HAP-1 (cell line): ENCODE results near the gene RNMT.
"Not testable (repeated sequence)": the region's sequence is repeated elsewhere in the genome, so short reads cannot be mapped to it uniquely, and the experiment has no call there.

Source experiments
- DNase-seq, 2 experiments: peaks; one replicate each; pipeline ENCODE4 v3.0.0-alpha.2; 2016 to 2020; ENCODE audit warnings: low spot score in 2 of 2
- H3K27me3 ChIP-seq: fragments of 250-450 bp; sonication (Bioruptor Pico); 2 replicates; pipeline ENCODE4 v1.5.1; 2020; ENCODE audit warnings: low read depth, mild to moderate bottlenecking, moderate library complexity
- H3K36me3 ChIP-seq: fragments of 250-450 bp; sonication (Bioruptor Pico); replicated peaks from 2 replicates; pipeline ENCODE4 v1.5.1; 2020; ENCODE audit warnings: mild to moderate bottlenecking
- H3K4me1 ChIP-seq: fragments of 250-450 bp; sonication (Bioruptor Pico); 2 replicates; pipeline ENCODE4 v1.5.1; 2020; ENCODE audit warnings: mild to moderate bottlenecking
- H3K4me3 ChIP-seq: fragments of 250-450 bp; sonication (Bioruptor Pico); 2 replicates; pipeline ENCODE4 v1.5.1; 2020; ENCODE audit warnings: mild to moderate bottlenecking, moderate library complexity
- H3K9me3 ChIP-seq: fragments of 250-450 bp; sonication (Bioruptor Pico); 2 replicates; pipeline ENCODE4 v1.5.1; 2020; ENCODE audit warnings: mild to moderate bottlenecking, moderate library complexity
- in situ Hi-C: fragments of 300-500 bp; cut with MboI; formaldehyde crosslinking; loops from 3 replicates; pipeline ENCODE4 v1.14.3; 2020; ENCODE audit warnings: low sequenced_read_pairs, inconsistent platforms, mixed read lengths

RNMT gene

DNA sequence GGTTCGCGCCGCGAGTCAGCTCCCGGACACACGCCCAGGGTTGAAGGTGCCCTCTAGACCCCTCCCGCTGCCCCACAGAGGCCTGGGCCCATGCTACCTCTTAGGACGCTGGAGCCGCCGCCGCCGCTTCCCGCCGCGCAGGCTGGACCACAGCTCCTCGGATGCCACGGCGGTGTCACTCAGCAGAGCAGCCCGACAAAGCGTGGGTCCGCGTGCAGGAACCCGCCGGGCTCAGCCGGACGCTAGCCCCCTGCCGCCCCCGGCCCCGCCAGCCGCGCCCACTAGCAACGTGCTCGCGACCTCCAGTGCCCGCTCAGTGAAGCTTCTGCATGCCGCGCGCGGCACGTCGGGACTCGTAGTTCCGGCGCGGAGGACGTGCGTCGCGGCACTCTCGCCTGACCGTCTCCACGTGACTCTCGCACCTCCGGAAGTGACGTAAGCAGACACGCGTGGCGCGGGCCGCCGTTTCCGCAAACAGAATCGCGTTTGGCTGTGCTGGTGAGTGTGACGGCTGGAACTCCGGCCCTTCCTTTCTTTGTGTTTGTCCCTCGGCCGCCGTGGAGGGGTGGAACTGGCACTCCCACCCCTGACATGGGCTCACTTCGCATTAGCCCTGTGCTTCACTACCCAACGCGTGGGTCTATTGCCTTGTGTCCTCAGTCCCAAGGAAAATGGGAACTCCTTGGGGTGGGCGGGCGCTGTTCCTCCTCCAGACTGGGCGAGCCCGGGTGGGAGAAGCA, at the start of gene RNMT, which contains the start of gene FAM210A:
Gene RNMT (plus strand): TSS at position 442 of the 740 bp plus-strand sequence. CDS start 4,845 bp downstream, outside the sequence.
Gene FAM210A (minus strand): TSS at position 327 of the 740 bp plus-strand sequence. CDS start 44,481 bp downstream, outside the sequence.
- H3K9me3 ChIP-seq, result no peaks in the 10 kb centered on the region
- in situ Hi-C loops, result no loop called here

DNA sequence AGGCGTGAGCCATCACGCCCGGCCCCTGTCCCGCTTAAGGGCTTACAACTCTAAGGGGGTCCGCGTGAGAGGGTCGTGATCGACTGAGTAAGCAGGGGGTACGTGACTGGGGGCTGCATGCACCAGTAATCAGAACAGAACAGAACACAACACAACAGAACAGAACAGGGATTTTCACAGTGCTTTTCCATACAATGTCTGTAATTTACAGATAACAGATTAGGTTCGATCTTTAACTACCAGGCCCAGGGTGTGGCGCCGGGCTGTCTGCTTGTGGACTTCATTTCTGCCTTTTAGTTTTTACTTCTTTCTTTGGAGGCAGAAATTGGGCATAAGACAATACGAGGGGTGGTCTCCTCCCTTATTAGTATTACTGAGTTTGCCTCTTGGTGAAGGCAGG, 49.1 kb upstream of the RNMT start:
- DNase-seq, in situ Hi-C loops: not testable (repeated sequence)

More for the DNA sequence above, at the start of gene RNMT, which contains the start of gene FAM210A:
- peak; percentile 94 to 95 for DNase-seq
- H3K36me3 ChIP-seq, result peaks cover 4% of the 10 kb centered on the region; the same call in 1 of the 2 replicates
- H3K4me3 ChIP-seq, result peak within 1 kb of the TSS; percentile 87
- peaks cover 10% of the 10 kb centered on the region for H3K4me1 ChIP-seq
- H3K27me3 ChIP-seq, result no peaks in the 10 kb centered on the region

DNA sequence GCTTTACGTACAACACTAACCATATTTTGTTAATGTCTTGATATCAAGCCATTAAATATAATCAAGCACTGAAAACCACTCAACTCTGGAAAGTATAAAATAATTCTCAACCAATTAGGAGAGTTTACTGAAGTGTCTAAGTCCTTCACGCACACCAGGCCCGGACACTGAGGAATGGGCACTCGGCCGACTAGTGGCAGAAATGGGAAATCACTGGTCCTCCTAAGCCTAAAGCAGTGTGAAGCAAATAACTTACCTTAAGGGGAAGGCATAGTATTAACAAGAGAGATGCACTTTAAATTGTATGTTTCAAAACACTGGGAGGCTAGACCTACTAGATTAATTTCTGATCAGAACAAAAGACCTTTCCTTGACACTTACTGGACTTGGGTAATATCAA, 45.9 kb upstream of the RNMT start:
- no peaks in the 10 kb centered on the region; the same call in 1 of the 2 replicates for H3K9me3 ChIP-seq
- H3K4me1 ChIP-seq, result no peaks in the 10 kb centered on the region
- H3K27me3 ChIP-seq, result no peaks in the 10 kb centered on the region
- H3K36me3 ChIP-seq, result no peaks in the 10 kb centered on the region
- peak in 1 of 2 experiments; percentile 22 for DNase-seq
- in situ Hi-C loops, result no loop called here
- no peak overlapping the region for H3K4me3 ChIP-seq

More for the DNA sequence above, 49.1 kb upstream of the RNMT start:
- H3K4me1 ChIP-seq, H3K27me3 ChIP-seq, H3K4me3 ChIP-seq, H3K9me3 ChIP-seq, H3K36me3 ChIP-seq: not testable (repeated sequence)

DNA sequence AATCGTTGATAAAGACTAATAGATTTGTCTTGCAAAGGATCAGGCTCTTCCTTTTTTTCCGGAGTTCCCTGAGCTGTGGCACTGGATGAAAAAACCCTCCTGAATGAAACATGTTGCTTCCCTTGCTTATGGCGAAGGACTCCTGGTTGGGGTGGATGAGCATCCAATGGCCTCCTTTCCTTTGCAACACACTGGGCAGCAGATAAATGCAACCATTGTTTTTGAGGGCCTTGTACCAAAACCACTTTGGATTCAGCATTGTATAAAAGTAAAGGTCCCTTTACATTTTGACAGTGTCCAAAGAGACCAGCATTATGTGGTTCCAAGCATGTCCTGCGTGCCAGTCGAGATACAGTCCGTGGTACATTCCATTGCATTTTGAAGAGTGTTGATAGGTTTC, 44.8 kb upstream of the RNMT start:
- DNase-seq, result no peak
- in situ Hi-C loops, result no loop called here

DNA sequence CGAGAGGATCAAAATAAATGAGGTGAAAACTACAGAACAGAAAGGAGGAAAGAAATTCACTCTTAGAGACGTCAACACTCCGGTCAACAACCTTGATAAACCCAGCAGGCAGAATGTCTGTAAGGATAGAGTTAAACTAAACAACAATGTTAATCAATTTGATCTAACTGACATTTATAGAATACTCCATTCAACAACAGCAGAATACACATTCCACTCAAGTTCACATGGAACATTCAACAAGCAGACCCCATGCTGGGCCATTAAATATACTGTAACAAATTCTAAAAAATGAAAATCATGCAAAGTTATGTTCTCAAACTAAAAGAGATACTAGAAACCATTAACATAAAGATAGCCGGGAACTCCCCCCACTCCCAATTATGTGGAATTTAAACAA, 41.9 kb upstream of the RNMT start:
- in situ Hi-C loops, result no loop called here
- Histone ChIP-seq H3K36me3 (no peaks in the 10 kb centered on the region), H3K4me3 (no peak overlapping the region), H3K27me3 (no peaks in the 10 kb centered on the region), H3K9me3 (no peaks in the 10 kb centered on the region; the same call in 1 of the 2 replicates), H3K4me1 (no peaks in the 10 kb centered on the region)
- DNase-seq, result no peak

More for the DNA sequence above, 44.8 kb upstream of the RNMT start:
- Histone ChIP-seq H3K4me3 (no peak overlapping the region), H3K36me3 (no peaks in the 10 kb centered on the region), H3K9me3 (no peaks in the 10 kb centered on the region; the same call in 1 of the 2 replicates), H3K4me1 (no peaks in the 10 kb centered on the region), H3K27me3 (no peaks in the 10 kb centered on the region)

DNA sequence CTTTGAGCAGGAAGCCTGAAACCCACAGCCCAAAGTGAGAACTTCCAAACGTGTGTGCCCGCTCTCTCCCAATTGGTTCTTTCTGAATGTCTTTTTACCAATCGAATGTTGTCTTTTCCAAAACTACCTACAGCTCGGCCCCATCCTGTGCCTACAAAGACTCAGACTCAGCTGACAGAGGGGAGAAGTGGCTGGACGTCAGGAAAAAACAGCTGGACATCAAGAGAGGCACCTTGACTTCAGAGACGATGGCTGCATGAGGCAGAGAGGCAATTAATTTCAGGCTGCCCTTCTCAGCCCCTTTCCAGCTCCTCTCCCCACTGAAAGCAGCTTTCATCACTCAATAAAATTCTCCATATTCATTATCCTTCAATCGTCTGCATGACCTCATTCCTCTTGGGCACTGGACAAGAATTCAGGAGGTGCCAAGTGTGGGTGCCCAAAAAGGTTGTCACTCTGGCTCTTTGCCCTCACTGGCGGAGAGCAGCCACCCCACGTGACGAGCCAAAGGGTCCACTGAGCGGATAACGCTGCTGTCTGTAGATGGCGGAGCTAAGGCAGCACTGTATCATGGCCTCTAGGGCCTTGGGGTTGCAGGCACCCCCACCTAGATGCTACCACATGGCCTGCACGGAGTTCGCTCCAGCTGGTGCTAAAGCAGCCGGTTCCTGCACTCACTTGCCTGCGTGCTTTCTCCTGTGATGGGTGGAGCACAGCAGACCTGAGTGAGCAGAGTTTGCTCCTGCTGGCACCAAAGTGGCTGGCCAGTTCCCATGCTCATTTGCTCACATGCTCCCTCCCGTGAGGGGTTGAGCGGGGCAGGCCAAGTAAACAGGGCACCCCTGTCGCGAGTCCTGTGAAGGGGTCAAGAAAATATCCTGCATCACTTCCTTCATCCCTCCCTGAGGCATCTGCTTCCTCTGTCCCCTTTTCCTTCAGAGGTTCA, 38.0 kb upstream of the RNMT start:
- in situ Hi-C loops, result no loop called here
- H3K9me3 ChIP-seq, result no peaks in the 10 kb centered on the region
- no peak for DNase-seq
- no peaks in the 10 kb centered on the region for H3K36me3 ChIP-seq
- H3K27me3 ChIP-seq, result no peaks in the 10 kb centered on the region
- no peaks in the 10 kb centered on the region for H3K4me1 ChIP-seq
- H3K4me3 ChIP-seq, result no peak overlapping the region

DNA sequence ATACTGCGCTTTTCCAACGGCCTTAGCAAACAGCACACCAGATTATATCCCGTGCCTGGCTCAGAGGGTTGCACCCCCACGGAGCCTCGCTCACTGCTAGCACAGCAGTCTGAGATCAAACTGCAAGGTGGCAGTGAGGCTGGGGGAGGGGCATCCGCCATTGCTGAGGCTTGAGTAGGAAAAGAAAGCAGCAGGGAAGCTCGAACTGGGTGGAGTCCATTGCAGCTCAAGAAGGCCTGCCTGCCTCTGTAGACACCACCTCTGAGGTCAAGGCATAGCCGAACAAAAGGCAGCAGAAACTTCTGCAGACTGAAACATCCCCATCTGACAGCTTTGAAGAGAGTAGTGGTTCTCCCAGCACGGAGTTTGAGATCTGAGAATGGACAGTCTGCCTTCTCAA, 36.4 kb upstream of the RNMT start:
- DNase-seq, H3K4me3 ChIP-seq, H3K4me1 ChIP-seq, in situ Hi-C loops, H3K9me3 ChIP-seq, H3K27me3 ChIP-seq, H3K36me3 ChIP-seq: not testable (repeated sequence)

DNA sequence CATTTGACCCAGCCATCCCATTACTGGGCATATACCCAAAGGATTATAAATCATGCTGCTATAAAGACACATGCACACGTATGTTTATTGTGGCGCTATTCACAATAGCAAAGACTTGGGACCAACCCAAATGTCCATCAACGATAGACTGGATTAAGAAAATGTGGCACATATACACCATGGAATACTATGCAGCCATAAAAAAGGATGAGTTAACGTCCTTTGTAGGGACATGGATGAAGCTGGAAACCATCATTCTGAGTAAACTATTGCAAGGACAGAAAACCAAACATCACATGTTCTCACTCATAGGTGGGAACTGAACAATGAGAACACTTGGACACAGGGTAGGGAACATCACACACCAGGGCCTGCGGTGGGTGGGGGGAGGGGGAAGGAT, 31.1 kb upstream of the RNMT start:
- H3K36me3 ChIP-seq, H3K9me3 ChIP-seq, in situ Hi-C loops, DNase-seq, H3K4me1 ChIP-seq, H3K27me3 ChIP-seq, H3K4me3 ChIP-seq: not testable (repeated sequence)

DNA sequence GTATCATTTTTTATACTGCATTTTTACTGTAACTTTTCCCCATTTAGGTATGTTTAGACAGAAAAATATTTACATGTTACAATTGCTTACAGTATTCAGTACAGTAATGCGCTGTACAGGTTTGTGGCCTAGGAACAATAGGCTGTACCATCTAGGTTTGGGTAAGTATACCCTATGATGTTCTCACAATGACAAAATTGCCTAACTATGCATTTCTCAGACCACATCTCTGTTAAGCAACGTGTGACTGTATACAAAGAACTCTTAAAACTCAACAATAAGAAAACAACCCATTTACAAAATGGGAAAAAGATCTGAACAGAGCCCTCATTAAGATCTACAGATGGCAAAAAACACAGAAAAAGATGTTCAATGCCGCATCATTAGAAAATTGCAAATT, 29.5 kb upstream of the RNMT start:
- Histone ChIP-seq H3K4me3 (no peak overlapping the region), H3K27me3 (no peaks in the 10 kb centered on the region), H3K36me3 (no peaks in the 10 kb centered on the region), H3K9me3 (peaks cover 1% of the 10 kb centered on the region; the same call in 1 of the 2 replicates), H3K4me1 (no peaks in the 10 kb centered on the region)
- in situ Hi-C loops, result no loop called here
- no peak for DNase-seq

DNA sequence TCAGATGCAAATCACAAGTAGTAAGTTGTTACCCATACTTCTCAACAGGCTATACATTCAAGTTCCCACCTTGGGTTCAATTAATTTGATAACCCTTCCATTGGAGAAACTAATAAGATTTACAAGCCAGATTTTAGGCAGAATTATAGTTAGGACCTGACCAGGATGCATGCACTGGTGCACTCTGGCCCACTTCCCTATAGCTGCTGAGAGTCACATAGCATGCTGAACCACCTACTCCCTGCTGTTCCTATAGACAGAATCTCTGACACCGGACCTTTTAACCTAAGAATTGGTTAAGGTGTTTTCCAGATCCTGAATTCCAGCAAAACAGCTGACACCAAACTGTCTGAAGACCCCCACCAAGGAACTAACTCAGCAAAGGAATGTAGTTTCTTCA, 26.3 kb upstream of the RNMT start:
- in situ Hi-C loops, result no loop called here
- Histone ChIP-seq H3K9me3 (peaks cover 13% of the 10 kb centered on the region), H3K36me3 (no peaks in the 10 kb centered on the region), H3K4me1 (no peaks in the 10 kb centered on the region), H3K4me3 (no peak overlapping the region), H3K27me3 (no peaks in the 10 kb centered on the region)
- no peak for DNase-seq

DNA sequence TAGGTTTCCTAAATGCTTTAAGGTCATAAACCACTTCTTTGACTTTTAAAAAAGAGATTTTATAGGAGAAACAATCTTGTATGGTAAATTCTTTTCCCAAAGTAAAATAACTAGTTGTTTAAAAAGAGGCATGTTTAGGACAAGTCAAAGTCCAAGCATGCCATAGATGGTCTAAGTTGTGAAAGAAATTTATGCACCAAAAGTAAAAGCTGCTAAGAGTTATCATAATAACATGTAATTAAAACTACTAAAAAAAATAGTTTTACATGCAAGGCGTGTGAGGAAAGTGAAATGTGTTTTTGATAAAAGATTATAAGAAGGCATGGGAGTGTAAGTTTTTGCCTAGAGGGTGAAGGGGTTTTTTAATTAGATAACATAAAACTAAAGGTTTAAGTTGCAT, 22.6 kb upstream of the RNMT start:
- peaks cover 20% of the 10 kb centered on the region for H3K9me3 ChIP-seq
- no peak for DNase-seq

DNA sequence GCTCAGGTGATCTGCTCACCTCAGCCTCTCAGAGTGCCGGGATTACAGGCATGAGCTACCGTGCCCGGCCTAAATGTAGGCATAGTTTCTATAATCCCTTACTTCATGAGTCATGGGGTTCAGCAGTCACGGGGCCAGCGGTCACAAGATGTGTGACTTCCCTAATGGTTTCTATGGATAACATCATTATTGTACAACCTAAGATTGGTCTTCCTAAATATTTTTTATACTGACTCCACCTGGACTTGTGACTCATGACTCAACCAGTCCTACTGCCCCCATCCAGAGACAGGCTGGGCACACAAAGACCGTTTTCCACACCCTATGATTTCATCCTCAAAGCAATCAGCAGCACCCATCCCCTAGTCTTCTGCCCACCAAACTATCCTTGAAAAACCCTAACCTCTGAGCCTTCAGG, 16.1 kb upstream of the RNMT start:
- Histone ChIP-seq H3K27me3 (no peaks in the 10 kb centered on the region), H3K4me3 (no peak overlapping the region), H3K4me1 (no peaks in the 10 kb centered on the region), H3K9me3 (peaks cover 7% of the 10 kb centered on the region; the same call in 1 of the 2 replicates), H3K36me3 (no peaks in the 10 kb centered on the region)
- no peak for DNase-seq
- in situ Hi-C loops, result no loop called here

More for the DNA sequence above, 22.6 kb upstream of the RNMT start:
- Histone ChIP-seq H3K4me1 (no peaks in the 10 kb centered on the region), H3K4me3 (no peak overlapping the region), H3K36me3 (no peaks in the 10 kb centered on the region), H3K27me3 (no peaks in the 10 kb centered on the region)
- in situ Hi-C loops, result no loop called here

DNA sequence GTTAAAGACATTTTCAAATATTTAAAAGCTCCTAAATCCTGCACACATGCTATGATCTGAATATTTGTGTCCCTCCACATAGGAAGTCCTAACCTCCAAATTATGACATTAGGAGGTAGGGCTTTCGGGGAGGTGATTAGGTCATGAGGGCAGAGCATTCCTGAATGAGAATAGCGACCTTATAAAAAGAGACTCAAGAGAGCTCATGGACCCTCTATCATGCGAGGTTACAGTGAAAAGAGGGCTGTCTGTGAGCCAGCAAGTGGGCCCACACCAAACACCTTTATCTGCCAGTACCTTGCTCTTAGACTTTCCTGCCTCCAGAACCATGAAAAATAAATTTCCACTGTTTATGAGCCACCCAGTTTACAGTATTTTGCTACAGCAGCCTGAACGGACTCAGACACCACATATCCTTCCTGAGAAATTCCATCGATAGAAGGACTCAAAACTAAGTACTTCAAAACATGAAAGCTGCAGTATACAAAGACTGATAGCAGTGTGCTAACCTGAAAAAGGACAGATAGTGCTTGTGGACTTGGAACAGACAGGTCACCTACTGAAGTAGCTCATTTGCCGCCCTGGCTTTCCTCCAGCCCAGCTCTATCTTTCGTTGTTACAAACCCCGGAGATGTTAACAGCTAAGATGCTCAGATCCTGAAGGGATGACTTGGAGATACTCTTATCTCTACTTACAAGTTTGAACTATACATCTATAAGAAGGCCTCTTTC, 13.9 kb upstream of the RNMT start:
- in situ Hi-C loops, result no loop called here
- no peaks in the 10 kb centered on the region; the same call in 1 of the 2 replicates for H3K9me3 ChIP-seq

More for the DNA sequence above, 13.9 kb upstream of the RNMT start:
- Histone ChIP-seq H3K36me3 (no peaks in the 10 kb centered on the region), H3K27me3 (no peaks in the 10 kb centered on the region), H3K4me1 (no peaks in the 10 kb centered on the region), H3K4me3 (no peak overlapping the region)
- DNase-seq, result no peak
